Pancreas (tissue), 10 donors: Measurements from ENCODE around the gene PYGL. TPM values are rescaled to one million over a fixed set of nuclear protein-coding genes. Genes with fewer than 3 reads are reported as not detected.
A peak's percentile ranks its signal among the peaks of the same experiment; 100 is the strongest.
"Not testable (repeated sequence)": the region's sequence is repeated elsewhere in the genome, so short reads cannot be mapped to it uniquely, and the experiment has no call there.

Experiments used
- ATAC-seq, 4 donors: fragments of 200-7000 bp; cut with Tn5 transposase; one replicate each; pipeline versions ENCODE4 v1.8.0 to v1.9.1; 2020; ENCODE audit warnings: mild to moderate bottlenecking in 4 of 4, moderate library complexity in 4 of 4
- DNase-seq, 6 donors: peaks; one replicate each; pipeline ENCODE4 v3.0.0-alpha.2; 2020
- FAIRE-seq: peaks from 2 replicates; lab custom pipeline; 2012; peaks lifted over from hg19 to GRCh38; lab: Jason Lieb, UNC
- H3K27ac ChIP-seq, 4 donors: fragments of 200-600 bp; sonication (generic); 1 replicate in 3 of 4; 2 replicates in 1 of 4; pipeline versions ENCODE4 v1.5.0 to v1.8.0; 2020
- H3K27me3 ChIP-seq, 4 donors: fragments of 200-600 bp; one replicate each; pipeline ENCODE4 v1.8.0; 2021
- H3K36me3 ChIP-seq, 3 donors: fragments of 200-600 bp; sonication (generic) in 1 of 3; one replicate each; pipeline versions ENCODE4 v1.5.0 to v1.8.0; 2020 to 2021
- H3K4me1 ChIP-seq, 3 donors: fragments of 200-600 bp; one replicate each; pipeline ENCODE4 v1.8.0; 2021
- H3K4me3 ChIP-seq, 4 donors: fragments of 200-600 bp; sonication (generic) in 2 of 4; one replicate each; pipeline versions ENCODE4 v1.5.0 to v1.8.0; 2020 to 2021
- H3K9me3 ChIP-seq, 4 donors: fragments of 200-600 bp; one replicate each; pipeline ENCODE4 v1.8.0; 2021
- WGBS, 2 donors: extraction: QIAGEN DNeasy Blood & Tissue Kit; methylation state at CpG; one replicate each; pipeline ENCODE4 v1.1.7; 2013; 5-methylcytosine and 5-hydroxymethylcytosine counted together
- intact Hi-C, 3 donors: fragments of 100-400 bp; cut with DNase I; formaldehyde crosslinking; loops; one replicate each; pipeline versions ENCODE4 v1.11.1 to v1.14.2; 2022
- polyA plus RNA-seq, 2 donors: library from polyadenylated mRNA; stranded (reverse); fragments of 200-250 nt; gene quantifications; one replicate each; pipeline ENCODE4 v1.2.3, GENCODE V29; 2013
- total RNA-seq, 6 donors: library from RNA; stranded (reverse); fragmentation: NEBNext Ultra II Directional in 4 of 6; extraction: Animal tissue kit (Norgen Biotek cat#: 25700) in 4 of 6; gene quantifications; one replicate each; pipeline versions ENCODE4 v1.2.1 to v1.2.4, GENCODE V29; 2021 to 2023
- TF ChIP-seq, protein P1 (sequence below), 4 donors: fragments of 200-600 bp; sonication (generic) in 3 of 4; IDR thresholded peaks; one replicate each; pipeline versions ENCODE4 v1.5.0 to v1.8.0; 2021; ENCODE audit warnings: antibody characterized with exemption in 4 of 4
- donor health status: healthy with polysubstance abuse.
- donor health status: DM: no; HTN: no; CAD: no; lungs with moderate emphysema.
- donor health status: DM: no; HTN: no; CAD: no.
- donor health status: control.
- donor health status: control.
- donor health status: Bipolar disorder and iron deficiency.
- donor health status: DM: yes; HTN: yes; CAD: no.
- donor health status: DM: no; HTN: no; CAD: no.
- donor health status: DM: no; HTN: no; CAD: no.
- donor health status: DM: yes; HTN: yes; CAD: no.

Gene PYGL
- total and polyA plus RNA-seq, 8 donors, result 2.6 to 17.8 (median 5.4) TPM

DNA sequence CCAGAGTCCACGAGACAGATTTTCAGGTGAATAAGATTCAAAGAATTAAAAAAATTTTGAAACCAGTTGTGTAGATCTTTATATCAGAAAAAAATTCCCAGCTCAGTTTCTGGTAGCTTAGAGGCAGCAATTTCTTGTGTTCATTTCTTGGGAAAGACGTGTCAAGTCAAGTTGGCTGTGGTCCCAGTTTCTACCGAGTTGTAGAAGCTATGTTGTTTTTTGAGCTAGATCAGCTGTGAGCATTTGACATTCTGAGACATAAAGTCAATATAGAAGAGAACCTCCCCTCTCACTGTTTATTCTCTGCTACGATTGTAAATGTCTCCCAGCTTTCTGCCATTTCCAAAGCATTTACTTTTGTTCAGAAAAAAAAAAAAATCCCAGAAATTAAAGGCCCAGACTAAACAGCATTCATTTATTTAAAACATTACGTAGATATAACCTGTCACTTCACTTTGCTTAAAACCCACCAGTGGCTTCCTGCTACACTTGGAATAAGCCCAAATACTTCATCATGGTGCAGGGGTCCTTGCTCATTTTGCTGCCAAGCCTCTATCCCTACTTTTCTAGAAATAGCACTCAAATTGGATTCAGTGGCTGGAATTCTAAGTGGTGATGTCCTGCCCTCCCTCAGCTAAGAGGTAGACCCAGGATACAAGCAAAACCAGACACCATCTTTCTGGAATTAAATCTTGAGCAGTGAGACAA, 20.6 kb upstream of the PYGL start:
- FAIRE-seq, result peak; percentile 34
- Histone ChIP-seq H3K4me1 (peaks cover 0 to 6% (median 6%) of the 10 kb centered on the region in 3 donors), H3K27me3 (no peaks in the 10 kb centered on the region), H3K36me3 (no peaks in the 10 kb centered on the region), H3K4me3 (no peak overlapping the region), H3K27ac (peak overlapping the region in 2 of 4 donors; percentile 63 to 66), H3K9me3 (no peaks in the 10 kb centered on the region)
- ATAC-seq, result peak; percentile 78 to 89 (median 83)
- WGBS, 2 donors, result 11 to 13% methylated on average over 5 of the region's 5 CpGs
- TF ChIP-seq, protein P1, sequence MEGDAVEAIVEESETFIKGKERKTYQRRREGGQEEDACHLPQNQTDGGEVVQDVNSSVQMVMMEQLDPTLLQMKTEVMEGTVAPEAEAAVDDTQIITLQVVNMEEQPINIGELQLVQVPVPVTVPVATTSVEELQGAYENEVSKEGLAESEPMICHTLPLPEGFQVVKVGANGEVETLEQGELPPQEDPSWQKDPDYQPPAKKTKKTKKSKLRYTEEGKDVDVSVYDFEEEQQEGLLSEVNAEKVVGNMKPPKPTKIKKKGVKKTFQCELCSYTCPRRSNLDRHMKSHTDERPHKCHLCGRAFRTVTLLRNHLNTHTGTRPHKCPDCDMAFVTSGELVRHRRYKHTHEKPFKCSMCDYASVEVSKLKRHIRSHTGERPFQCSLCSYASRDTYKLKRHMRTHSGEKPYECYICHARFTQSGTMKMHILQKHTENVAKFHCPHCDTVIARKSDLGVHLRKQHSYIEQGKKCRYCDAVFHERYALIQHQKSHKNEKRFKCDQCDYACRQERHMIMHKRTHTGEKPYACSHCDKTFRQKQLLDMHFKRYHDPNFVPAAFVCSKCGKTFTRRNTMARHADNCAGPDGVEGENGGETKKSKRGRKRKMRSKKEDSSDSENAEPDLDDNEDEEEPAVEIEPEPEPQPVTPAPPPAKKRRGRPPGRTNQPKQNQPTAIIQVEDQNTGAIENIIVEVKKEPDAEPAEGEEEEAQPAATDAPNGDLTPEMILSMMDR (IDR thresholded peaks at IDR 0.05), result no peak
- DNase-seq, result peak in 4 of 6 donors; percentile 62 to 89 (median 75)
- intact Hi-C loops, result no loop called here

DNA sequence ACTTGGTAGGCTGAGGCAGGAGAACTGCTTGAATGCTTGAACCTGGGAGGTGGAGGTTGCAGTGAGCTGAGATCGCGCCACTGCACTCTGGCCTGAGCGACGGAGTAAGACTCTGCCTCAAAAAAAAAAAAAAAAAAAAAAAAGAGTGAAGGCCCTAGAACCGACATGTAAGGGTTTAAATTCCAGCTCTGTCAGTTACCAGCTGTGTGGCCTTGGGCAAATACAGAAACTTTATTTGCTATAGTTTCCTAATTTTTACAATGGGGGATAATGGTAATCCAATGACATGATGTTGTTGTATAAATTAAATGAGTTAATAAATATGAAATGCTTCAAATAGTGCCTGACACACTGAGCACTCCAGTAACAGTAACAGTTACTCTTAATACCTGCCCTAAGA, 19.6 kb upstream of the PYGL start:
- Histone ChIP-seq H3K9me3 (no peaks in the 10 kb centered on the region), H3K36me3 (no peaks in the 10 kb centered on the region), H3K27ac (peak overlapping the region in 2 of 4 donors; percentile 63 to 66), H3K4me1 (peaks cover 0 to 6% (median 6%) of the 10 kb centered on the region in 3 donors), H3K4me3 (no peak overlapping the region), H3K27me3 (no peaks in the 10 kb centered on the region)
- no peak for ATAC-seq
- no peak for DNase-seq
- TF ChIP-seq, protein P1 (IDR thresholded peaks at IDR 0.05), result no peak
- intact Hi-C loops, result no loop called here
- no peak for FAIRE-seq
- 89 to 91% methylated on average over 5 of the region's 5 CpGs for WGBS, 2 donors

DNA sequence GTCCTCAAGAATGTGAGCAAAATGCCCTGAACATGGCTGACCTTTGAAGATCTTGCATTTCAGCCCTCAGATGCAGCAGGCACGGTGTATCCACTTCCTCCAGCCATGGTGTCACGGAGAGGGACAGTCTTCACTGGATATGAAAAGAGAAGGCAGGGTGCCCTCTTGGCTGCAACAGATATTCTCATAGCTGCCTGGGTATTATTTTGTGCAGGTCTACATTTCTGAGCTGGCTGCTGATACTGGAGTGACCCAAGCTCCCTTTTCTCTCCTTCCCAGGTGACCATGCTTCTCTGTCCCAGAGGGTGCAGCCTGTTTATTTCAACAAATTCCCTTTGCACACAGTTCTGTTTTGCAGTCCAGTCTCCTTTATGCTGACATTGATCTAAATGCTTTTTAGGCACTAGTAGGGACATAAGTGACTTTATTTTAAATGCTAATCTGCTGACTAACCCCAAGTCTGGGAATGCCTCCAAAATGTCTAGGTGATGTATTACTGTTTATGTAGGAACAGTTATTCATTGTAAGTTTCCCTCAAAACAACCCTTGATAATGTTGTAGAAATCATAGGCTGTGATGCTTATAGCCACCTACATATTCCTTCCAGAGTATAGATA, 17.4 kb upstream of the PYGL start:
- peak overlapping the region in 2 of 4 donors; percentile 41 to 67 for H3K27ac ChIP-seq
- FAIRE-seq, result no peak

DNA sequence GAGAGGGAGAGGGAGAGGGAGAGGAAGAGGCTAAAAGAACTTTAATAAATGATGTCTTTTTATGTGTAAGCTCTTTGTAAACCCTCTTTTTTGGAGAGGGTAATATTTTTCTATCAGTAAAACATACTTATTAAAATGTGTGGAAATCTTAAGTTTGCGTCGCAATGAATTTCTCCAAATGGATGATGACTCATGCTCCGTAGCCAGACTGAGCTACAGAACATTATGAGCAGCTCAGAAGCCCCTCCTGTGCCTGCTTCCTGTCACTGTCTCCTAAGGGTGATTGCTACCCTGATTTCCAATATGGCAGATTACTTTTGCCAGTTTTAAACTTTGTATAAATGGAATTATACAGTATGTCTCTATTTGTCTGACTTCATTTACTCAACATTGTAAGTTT, 13.0 kb upstream of the PYGL start:
- Histone ChIP-seq H3K4me1 (peaks cover 0 to 3% (median 0%) of the 10 kb centered on the region in 3 donors), H3K9me3 (no peaks in the 10 kb centered on the region), H3K4me3 (no peak overlapping the region), H3K36me3 (no peaks in the 10 kb centered on the region), H3K27ac (no peak overlapping the region), H3K27me3 (no peaks in the 10 kb centered on the region)
- ATAC-seq, result no peak
- TF ChIP-seq, protein P1 (IDR thresholded peaks at IDR 0.05), result no peak
- no peak for FAIRE-seq
- DNase-seq, result no peak
- WGBS, 2 donors, result 81 to 92% methylated on average over 3 of the region's 3 CpGs
- intact Hi-C loops, result loop anchor here in 1 of 3 donors (5.0 kb wide), 1 partner anchor 265 kb away; no protein-coding TSS in a partner anchor

More for the DNA sequence above, 17.4 kb upstream of the PYGL start:
- Histone ChIP-seq H3K4me1 (peaks cover 0 to 6% (median 6%) of the 10 kb centered on the region in 3 donors), H3K27me3 (no peaks in the 10 kb centered on the region), H3K9me3 (no peaks in the 10 kb centered on the region), H3K36me3 (no peaks in the 10 kb centered on the region), H3K4me3 (no peak overlapping the region)
- DNase-seq, result peak in 1 of 6 donors; percentile 38
- 55 to 73% methylated on average over 2 of the region's 2 CpGs for WGBS, 2 donors
- TF ChIP-seq, protein P1 (IDR thresholded peaks at IDR 0.05), result no peak
- peak; percentile 59 to 78 (median 70) for ATAC-seq
- intact Hi-C loops, result no loop called here

DNA sequence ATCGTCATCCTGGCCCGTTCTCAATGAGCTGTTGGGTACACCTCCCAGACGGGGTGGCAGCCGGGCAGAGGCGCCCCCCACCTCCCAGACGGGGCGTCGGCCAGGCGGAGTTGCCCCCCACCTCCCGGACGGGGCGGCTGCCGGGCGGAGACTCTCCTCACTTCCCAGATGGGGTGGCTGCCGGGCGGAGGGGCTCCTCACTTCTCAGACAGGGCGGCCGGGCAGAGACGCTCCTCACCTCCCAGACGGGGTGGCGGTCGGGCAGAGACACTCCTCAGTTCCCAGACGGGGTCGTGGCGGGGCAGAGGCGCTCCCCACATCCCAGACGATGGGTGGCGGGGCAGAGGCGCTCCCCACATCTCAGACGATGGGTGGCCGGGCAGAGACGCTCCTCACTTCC, 12.1 kb upstream of the PYGL start:
- not testable (repeated sequence) for H3K4me1 ChIP-seq, ATAC-seq, H3K9me3 ChIP-seq, H3K36me3 ChIP-seq, H3K4me3 ChIP-seq, H3K27ac ChIP-seq, H3K27me3 ChIP-seq, FAIRE-seq, DNase-seq
- intact Hi-C loops, result loop anchor here in 1 of 3 donors (5.0 kb wide), 1 partner anchor 266 kb away; no protein-coding TSS in a partner anchor
- 80 to 83% methylated on average over 25 to 32 of the region's 32 CpGs for WGBS, 2 donors
